IMR-90 (cell line): ENCODE results near the gene NPPC.

Experiments
- CEBPB ChIP-seq: IDR thresholded peaks from 2 replicates; pipeline ENCODE4 v1.6.1; 2012; ENCODE audit warnings: low read depth, low read length, improper control_type of control experiment
- CHD1 ChIP-seq: IDR thresholded peaks from 2 replicates; pipeline ENCODE4 v1.6.1; 2012; ENCODE audit warnings: low read depth, low read length, improper control_type of control experiment
- CTCF ChIP-seq: conservative IDR thresholded peaks from 2 replicates; pipeline ENCODE4 v1.5.1; 2012; ENCODE audit warnings: mild to moderate bottlenecking, low read depth, low read length, improper control_type of control experiment
- FOS ChIP-seq: fragments of 150-350 bp; IDR thresholded peaks from 2 replicates; pipeline ENCODE4 v1.6.1; 2016; ENCODE audit warnings: low read depth, low read length
- POLR2A ChIP-seq: IDR thresholded peaks from 2 replicates; pipeline ENCODE4 v1.6.1; 2012; ENCODE audit warnings: mild to moderate bottlenecking, low read depth, low read length
- RAD21 ChIP-seq: IDR thresholded peaks from 2 replicates; pipeline ENCODE4 v1.6.1; 2012; ENCODE audit warnings: low read length, improper control_type of control experiment
- RCOR1 ChIP-seq: IDR thresholded peaks from 2 replicates; pipeline ENCODE4 v1.6.1; 2012; ENCODE audit warnings: mild to moderate bottlenecking, low read length, improper control_type of control experiment; ENCODE audit not compliant: insufficient replicate concordance
- RFX5 ChIP-seq: IDR thresholded peaks from 2 replicates; pipeline ENCODE4 v1.8.0; 2012; ENCODE audit warnings: low read depth, mild to moderate bottlenecking, low read length, moderate library complexity
- SMC3 ChIP-seq: fragments of 150-350 bp; IDR thresholded peaks from 2 replicates; pipeline ENCODE4 v1.6.1; 2016; ENCODE audit warnings: low read depth, mild to moderate bottlenecking, antibody characterized with exemption, low read length, moderate library complexity
- USF2 ChIP-seq: fragments of 150-350 bp; IDR thresholded peaks from 2 replicates; pipeline ENCODE4 v1.6.1; 2017; ENCODE audit warnings: mild to moderate bottlenecking, antibody characterized with exemption, low read length, low read depth

- TF ChIP-seq CTCF (no peak), RAD21 (no peak), RCOR1 (no peak), FOS (no peak), POLR2A (no peak), RFX5 (no peak), SMC3 (no peak), USF2 (no peak), CHD1 (no peak), CEBPB (no peak)
These were observed 8.7 kb downstream of the NPPC start for GRCh38 chr2:231917280-231918066.
